Colonic mucosa (tissue), 4 donors: ENCODE data around the gene MEIS2. TPM values are rescaled to one million over a fixed set of nuclear protein-coding genes. Genes with fewer than 3 reads are reported as not detected.

Experiments used
- DNase-seq: peaks from one replicate; pipeline ENCODE4 v3.0.0-alpha.2; 2020
- H3K27ac ChIP-seq: fragments of 200-600 bp; one replicate; pipeline ENCODE4 v1.8.0; 2021
- H3K27me3 ChIP-seq: fragments of 200-600 bp; one replicate; pipeline ENCODE4 v1.8.0; 2021
- H3K36me3 ChIP-seq: fragments of 200-600 bp; one replicate; pipeline ENCODE4 v1.8.0; 2021
- H3K4me1 ChIP-seq: fragments of 200-600 bp; one replicate; pipeline ENCODE4 v1.8.0; 2021; ENCODE audit warnings: mild to moderate bottlenecking
- H3K4me3 ChIP-seq: fragments of 200-600 bp; one replicate; pipeline ENCODE4 v1.8.0; 2021
- H3K9ac ChIP-seq, 2 donors: one replicate each; pipeline ENCODE4 v1.7.0; 2013; ENCODE audit warnings: control low read depth in 2 of 2, low read depth in 2 of 2, low read length in 2 of 2
- H3K9me3 ChIP-seq: fragments of 200-600 bp; one replicate; pipeline ENCODE4 v1.8.0; 2021
- intact Hi-C: fragments of 100-400 bp; cut with DNase I; formaldehyde crosslinking; loops from one replicate; pipeline ENCODE4 v1.14.1; 2022
- total RNA-seq, 2 donors: library from RNA; stranded (reverse); fragmentation: NEBNext Ultra II Directional in 1 of 2; extraction: Animal tissue kit (Norgen Biotek cat#: 25700) in 1 of 2; gene quantifications; one replicate each; pipeline ENCODE4 v1.2.1, GENCODE V29; 2021
- TF ChIP-seq, protein P1 (sequence below): fragments of 200-600 bp; IDR thresholded peaks from one replicate; pipeline ENCODE4 v1.8.0; 2022; ENCODE audit warnings: antibody characterized with exemption, mild to moderate bottlenecking
- donor health status: healthy.
- donor health status: DM: no; HTN: no; CAD: no.
- donor health status: DM: no; HTN: no; CAD: no.

The MEIS2 gene
- total RNA-seq, 2 donors from 2014 or later: 1.7 to 7.6 TPM

DNA sequence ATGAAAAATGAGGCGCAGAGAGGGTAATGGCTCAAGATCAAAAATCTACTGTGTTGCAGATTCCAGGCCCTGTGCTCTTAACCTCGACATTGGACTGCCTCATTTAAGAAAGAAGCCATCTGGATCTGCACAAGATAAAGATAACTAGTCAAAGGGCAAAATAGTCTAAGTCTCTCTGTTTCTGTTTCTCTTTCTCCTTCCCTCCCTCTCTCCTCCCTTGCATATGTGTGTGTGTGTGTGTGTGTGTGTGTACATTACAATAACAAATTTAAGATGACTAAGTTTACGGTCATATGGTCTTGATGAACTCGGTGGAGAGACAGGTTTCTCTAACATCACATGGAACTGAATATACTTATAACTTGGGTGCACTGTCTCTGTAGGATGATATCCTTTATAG, 69.2 kb downstream of the MEIS2 start:
- Histone ChIP-seq H3K27ac (no peak overlapping the region), H3K36me3 (no peaks in the 10 kb centered on the region), H3K9me3 (no peaks in the 10 kb centered on the region), H3K27me3 (no peaks in the 10 kb centered on the region), H3K9ac (no peak overlapping the region), H3K4me1 (no peaks in the 10 kb centered on the region), H3K4me3 (no peak overlapping the region)
- intact Hi-C loops: no loop called here
- no peak for DNase-seq
- TF ChIP-seq, protein P1, sequence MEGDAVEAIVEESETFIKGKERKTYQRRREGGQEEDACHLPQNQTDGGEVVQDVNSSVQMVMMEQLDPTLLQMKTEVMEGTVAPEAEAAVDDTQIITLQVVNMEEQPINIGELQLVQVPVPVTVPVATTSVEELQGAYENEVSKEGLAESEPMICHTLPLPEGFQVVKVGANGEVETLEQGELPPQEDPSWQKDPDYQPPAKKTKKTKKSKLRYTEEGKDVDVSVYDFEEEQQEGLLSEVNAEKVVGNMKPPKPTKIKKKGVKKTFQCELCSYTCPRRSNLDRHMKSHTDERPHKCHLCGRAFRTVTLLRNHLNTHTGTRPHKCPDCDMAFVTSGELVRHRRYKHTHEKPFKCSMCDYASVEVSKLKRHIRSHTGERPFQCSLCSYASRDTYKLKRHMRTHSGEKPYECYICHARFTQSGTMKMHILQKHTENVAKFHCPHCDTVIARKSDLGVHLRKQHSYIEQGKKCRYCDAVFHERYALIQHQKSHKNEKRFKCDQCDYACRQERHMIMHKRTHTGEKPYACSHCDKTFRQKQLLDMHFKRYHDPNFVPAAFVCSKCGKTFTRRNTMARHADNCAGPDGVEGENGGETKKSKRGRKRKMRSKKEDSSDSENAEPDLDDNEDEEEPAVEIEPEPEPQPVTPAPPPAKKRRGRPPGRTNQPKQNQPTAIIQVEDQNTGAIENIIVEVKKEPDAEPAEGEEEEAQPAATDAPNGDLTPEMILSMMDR: no peak

DNA sequence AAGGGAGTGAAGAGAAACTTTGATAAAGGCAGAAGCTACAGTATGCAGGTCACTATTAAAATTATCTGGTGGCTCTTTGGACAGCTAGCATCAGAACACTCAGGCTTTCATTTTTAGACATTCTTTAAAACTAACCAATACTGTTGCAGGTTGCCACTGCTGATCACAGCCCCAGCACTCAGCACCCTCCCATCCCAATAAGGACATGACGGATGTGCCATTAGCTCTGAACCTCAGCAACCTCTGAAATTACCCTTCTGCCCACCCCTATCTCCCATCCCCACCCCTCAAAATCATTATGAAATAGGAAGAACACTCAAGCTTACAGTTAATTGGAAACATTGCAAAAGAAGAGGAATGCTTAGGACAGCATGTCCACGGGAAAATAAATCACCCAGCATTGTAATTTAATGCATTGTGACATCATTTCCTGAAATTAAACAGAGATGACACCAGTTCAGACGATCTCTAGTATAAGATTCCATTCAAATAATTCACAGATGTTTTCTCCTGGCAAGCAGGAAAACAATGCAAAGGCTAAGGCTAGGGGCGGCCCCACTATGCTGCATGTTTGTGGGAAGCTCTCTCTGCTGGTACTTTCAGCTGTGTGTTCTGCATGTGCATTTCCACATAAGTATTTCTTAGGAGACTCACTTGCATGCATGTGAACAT, 71.6 kb downstream of the MEIS2 start:
- intact Hi-C loops: no loop called here
- no peak for DNase-seq

DNA sequence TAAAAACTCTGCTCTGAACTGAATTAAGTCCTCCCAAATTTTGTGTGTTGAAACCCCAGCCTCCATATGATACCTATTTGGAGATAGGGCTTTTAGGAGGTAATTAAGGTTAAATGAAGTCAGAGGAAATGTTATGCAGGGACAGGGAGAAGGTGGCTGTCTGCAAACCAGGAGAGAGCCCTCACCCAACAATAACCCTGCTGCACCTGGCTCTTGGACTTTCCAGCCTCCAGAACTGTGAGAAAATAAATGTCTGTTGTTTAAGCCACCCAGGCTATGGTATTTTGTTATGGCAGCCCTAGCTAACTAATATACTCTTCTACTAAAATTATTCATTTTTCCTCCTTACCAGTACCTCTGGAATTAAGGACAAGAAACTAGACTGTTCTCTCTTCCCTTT, 79.5 kb downstream of the MEIS2 start:
- no peaks in the 10 kb centered on the region for H3K9me3 ChIP-seq
- no peak overlapping the region for H3K9ac ChIP-seq
- no peak overlapping the region for H3K4me3 ChIP-seq
- H3K4me1 ChIP-seq: no peaks in the 10 kb centered on the region
- intact Hi-C loops: no loop called here
- no peaks in the 10 kb centered on the region for H3K27me3 ChIP-seq
- no peak for DNase-seq
- TF ChIP-seq, protein P1: no peak
- H3K36me3 ChIP-seq: no peaks in the 10 kb centered on the region
- H3K27ac ChIP-seq: no peak overlapping the region

More for the DNA sequence above, 71.6 kb downstream of the MEIS2 start:
- Histone ChIP-seq H3K27ac (no peak overlapping the region), H3K27me3 (no peaks in the 10 kb centered on the region), H3K4me3 (no peak overlapping the region), H3K4me1 (no peaks in the 10 kb centered on the region), H3K9ac (no peak overlapping the region), H3K9me3 (no peaks in the 10 kb centered on the region), H3K36me3 (no peaks in the 10 kb centered on the region)
- TF ChIP-seq, protein P1: no peak

DNA sequence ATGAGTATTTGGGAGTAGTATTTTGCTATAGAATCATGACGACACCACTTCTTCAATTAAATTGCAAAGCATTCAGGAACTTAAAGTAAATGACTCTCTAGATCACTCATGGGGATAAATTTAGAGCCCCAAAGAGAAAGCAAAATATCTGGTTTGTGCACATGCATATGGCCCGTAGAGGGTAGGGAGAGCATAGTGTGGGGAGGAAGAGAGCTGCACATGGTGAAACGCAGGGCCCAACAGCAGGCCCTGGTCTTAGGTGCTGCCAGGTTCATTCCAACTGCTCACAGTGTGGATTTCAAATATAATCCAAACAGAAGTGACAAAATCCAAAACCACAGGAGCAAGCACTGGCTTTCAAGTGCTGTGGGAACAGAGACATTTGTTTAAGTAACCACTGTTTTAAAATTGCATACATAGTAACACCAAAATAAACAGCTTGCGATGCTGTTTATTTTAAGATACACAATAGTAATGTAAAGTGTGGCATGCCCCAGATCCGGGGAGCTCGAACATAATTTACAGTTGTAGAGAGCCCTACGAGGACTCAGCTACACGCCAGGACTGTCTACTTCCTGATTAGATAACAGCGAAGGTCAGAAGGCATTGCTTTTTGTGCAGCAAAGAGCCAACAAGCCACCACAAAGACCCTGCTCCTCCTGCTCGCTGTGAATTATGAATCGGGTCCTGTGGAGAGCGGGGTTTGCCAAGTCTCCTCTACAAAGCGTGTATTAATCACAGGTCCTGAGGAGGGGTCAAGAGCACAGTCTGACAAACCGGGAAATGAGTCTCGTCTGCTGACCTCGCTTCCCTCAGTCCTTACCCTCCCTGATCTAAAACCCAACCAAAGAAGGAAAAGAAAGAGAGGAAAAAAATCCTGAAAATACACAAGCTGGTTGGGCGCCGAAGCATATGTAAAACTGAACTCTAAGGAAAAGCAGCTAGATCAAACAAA, 80.6 kb downstream of the MEIS2 start:
- no peaks in the 10 kb centered on the region for H3K36me3 ChIP-seq
- DNase-seq: no peak
- no peak overlapping the region for H3K9ac ChIP-seq
- H3K4me3 ChIP-seq: no peak overlapping the region
- H3K27me3 ChIP-seq: no peaks in the 10 kb centered on the region
- H3K27ac ChIP-seq: peak overlapping the region; percentile 22
- no peaks in the 10 kb centered on the region for H3K4me1 ChIP-seq
- H3K9me3 ChIP-seq: no peaks in the 10 kb centered on the region
- intact Hi-C loops: no loop called here
- TF ChIP-seq, protein P1: no peak

DNA sequence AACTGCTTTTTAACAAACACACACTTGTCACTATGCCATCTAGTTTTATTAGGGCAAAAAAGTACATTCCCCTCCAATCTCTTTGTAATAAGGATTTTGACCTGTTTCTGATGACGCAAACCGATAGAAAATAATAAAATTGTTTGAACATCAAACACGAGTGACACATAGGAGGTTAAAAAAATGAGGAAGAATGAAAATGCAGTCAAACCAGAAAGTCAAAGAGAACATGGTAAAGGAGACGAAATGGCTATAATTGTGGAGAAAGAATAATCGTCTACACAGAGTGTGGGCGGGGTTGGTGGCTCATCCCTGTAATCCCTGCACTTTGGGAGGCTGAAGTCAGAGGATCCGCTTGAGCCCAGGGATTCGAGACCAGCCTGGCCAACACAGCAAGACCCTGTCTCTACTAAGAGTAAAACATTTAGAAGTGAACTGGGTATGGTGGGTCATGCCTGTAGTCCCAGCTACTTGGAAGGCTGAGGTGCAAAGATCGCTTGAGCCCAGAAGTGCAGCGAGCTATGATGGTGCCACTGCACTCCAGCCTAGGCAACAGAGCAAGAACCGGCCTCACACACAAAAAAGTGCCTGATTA, 83.2 kb downstream of the MEIS2 start:
- DNase-seq: no peak
- H3K27ac ChIP-seq: peak overlapping the region; percentile 2
- no peaks in the 10 kb centered on the region for H3K9me3 ChIP-seq
- no peaks in the 10 kb centered on the region for H3K27me3 ChIP-seq
- H3K4me3 ChIP-seq: no peak overlapping the region
- no peaks in the 10 kb centered on the region for H3K36me3 ChIP-seq
- H3K9ac ChIP-seq: no peak overlapping the region
- H3K4me1 ChIP-seq: no peaks in the 10 kb centered on the region
- TF ChIP-seq, protein P1: no peak
- intact Hi-C loops: no loop called here
